Breast epithelium (tissue), 4 donors: Measurements from ENCODE around the gene RBBP8NL. TPM values are rescaled to one million over a fixed set of nuclear protein-coding genes. Genes with fewer than 3 reads are reported as not detected.

Experiments used
- DNase-seq, 2 donors: peaks; one replicate each; pipeline ENCODE4 v3.0.0-alpha.2; 2019; ENCODE audit warnings: low spot score in 2 of 2
- H3K27ac ChIP-seq, 2 donors: fragments of 200-600 bp; sonication (generic) in 1 of 2; one replicate each; pipeline ENCODE4 v1.5.1; 2016 to 2019; ENCODE audit warnings: mild to moderate bottlenecking in 1 of 2
- H3K27me3 ChIP-seq, 2 donors: fragments of 200-600 bp; sonication (generic) in 1 of 2; one replicate each; pipeline versions ENCODE4 v1.5.1 to v1.6.0; 2017 to 2019; ENCODE audit warnings: control low read depth in 1 of 2, mild to moderate bottlenecking in 1 of 2
- H3K36me3 ChIP-seq: fragments of 200-600 bp; one replicate; pipeline ENCODE4 v1.5.1; 2019
- H3K4me1 ChIP-seq, 2 donors: fragments of 200-600 bp; sonication (generic); one replicate each; pipeline ENCODE4 v1.5.1; 2016 to 2019; ENCODE audit warnings: control low read depth in 1 of 2
- H3K4me3 ChIP-seq, 3 donors: fragments of 200-600 bp; sonication (generic); 1 replicate in 2 of 3; 2 replicates in 1 of 3; pipeline ENCODE4 v1.5.1; 2016 to 2019; ENCODE audit warnings: mild to moderate bottlenecking in 3 of 3, moderate library complexity in 2 of 3
- H3K9me3 ChIP-seq, 2 donors: fragments of 200-600 bp; sonication (generic) in 1 of 2; one replicate each; pipeline ENCODE4 v1.5.1; 2016 to 2019; ENCODE audit warnings: control low read depth in 1 of 2
- POLR2A ChIP-seq: fragments of 450-650 bp; IDR thresholded peaks from one replicate; pipeline ENCODE4 v1.6.1; 2016; ENCODE audit warnings: antibody characterized with exemption, mild to moderate bottlenecking, moderate library complexity
- POLR2AphosphoS5 ChIP-seq, 3 donors: sonication (generic); formaldehyde crosslinking; IDR thresholded peaks; one replicate each; pipeline ENCODE4 v1.6.1; 2017; ENCODE audit warnings: antibody characterized with exemption in 3 of 3
- intact Hi-C: fragments of 100-400 bp; cut with DNase I; formaldehyde crosslinking; loops from one replicate; pipeline ENCODE4 v1.15.1; 2023; ENCODE audit warnings: low total_unique reads
- total RNA-seq, 3 donors: library from RNA; depleted of rRNA; stranded (reverse); fragments of >200 nt; gene quantifications; one replicate each; pipeline ENCODE4 v1.1.0, GENCODE V29; 2016
- TF ChIP-seq, protein P1 (sequence below), 3 donors: fragments of 450-650 bp; IDR thresholded peaks; one replicate each; pipeline ENCODE4 v1.5.1; 2016 to 2017; ENCODE audit warnings: antibody characterized with exemption in 3 of 3, mild to moderate bottlenecking in 3 of 3, moderate library complexity in 3 of 3

Gene RBBP8NL
- total RNA-seq, 3 donors from 2014 or later = 2.0 to 4.0 TPM; not detected in 1

- TF ChIP-seq, protein P1, sequence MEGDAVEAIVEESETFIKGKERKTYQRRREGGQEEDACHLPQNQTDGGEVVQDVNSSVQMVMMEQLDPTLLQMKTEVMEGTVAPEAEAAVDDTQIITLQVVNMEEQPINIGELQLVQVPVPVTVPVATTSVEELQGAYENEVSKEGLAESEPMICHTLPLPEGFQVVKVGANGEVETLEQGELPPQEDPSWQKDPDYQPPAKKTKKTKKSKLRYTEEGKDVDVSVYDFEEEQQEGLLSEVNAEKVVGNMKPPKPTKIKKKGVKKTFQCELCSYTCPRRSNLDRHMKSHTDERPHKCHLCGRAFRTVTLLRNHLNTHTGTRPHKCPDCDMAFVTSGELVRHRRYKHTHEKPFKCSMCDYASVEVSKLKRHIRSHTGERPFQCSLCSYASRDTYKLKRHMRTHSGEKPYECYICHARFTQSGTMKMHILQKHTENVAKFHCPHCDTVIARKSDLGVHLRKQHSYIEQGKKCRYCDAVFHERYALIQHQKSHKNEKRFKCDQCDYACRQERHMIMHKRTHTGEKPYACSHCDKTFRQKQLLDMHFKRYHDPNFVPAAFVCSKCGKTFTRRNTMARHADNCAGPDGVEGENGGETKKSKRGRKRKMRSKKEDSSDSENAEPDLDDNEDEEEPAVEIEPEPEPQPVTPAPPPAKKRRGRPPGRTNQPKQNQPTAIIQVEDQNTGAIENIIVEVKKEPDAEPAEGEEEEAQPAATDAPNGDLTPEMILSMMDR (IDR thresholded peaks at IDR 0.05) = no peak
- peak overlapping the region; percentile 68 to 79 for H3K27ac ChIP-seq
- no peak for DNase-seq
- no peak overlapping the region for H3K4me3 ChIP-seq
- H3K9me3 ChIP-seq = no peaks in the 10 kb centered on the region
- intact Hi-C loops = loop anchor here (5.0 kb wide), 1 partner anchor 1266 kb away; no protein-coding TSS in a partner anchor
- H3K4me1 ChIP-seq = peaks cover 3 to 7% of the 10 kb centered on the region in 2 donors
- H3K27me3 ChIP-seq = no peaks in the 10 kb centered on the region
- no peaks in the 10 kb centered on the region for H3K36me3 ChIP-seq
These were observed 46.0 kb downstream of the RBBP8NL start for GRCh38 chr20:62381202-62381797.

- intact Hi-C loops = loop anchor here (5.0 kb wide), 1 partner anchor 66 kb away; no protein-coding TSS in a partner anchor
- no peaks in the 10 kb centered on the region for H3K36me3 ChIP-seq
- H3K4me3 ChIP-seq = peak overlapping the region in 1 of 3 donors; percentile 33
- peaks cover 0 to 11% of the 10 kb centered on the region in 2 donors for H3K4me1 ChIP-seq
- TF ChIP-seq, protein P1 (IDR thresholded peaks at IDR 0.05) = no peak
- TF ChIP-seq POLR2AphosphoS5 (IDR thresholded peaks at IDR 0.05) (no peak), POLR2A (no peak)
- peak in 1 of 2 donors; percentile 72 for DNase-seq
- H3K9me3 ChIP-seq = no peaks in the 10 kb centered on the region
- H3K27ac ChIP-seq = peak overlapping the region; percentile 65 to 84
- no peaks in the 10 kb centered on the region for H3K27me3 ChIP-seq
These were observed 49.1 kb downstream of the RBBP8NL start for GRCh38 chr20:62378215-62378614.

GRCh38 chr20:62377615-62378178, 49.6 kb downstream of the RBBP8NL start:
- Histone ChIP-seq H3K9me3 (no peaks in the 10 kb centered on the region), H3K36me3 (no peaks in the 10 kb centered on the region), H3K4me3 (peak overlapping the region in 2 of 3 donors; percentile 3 to 33), H3K4me1 (peaks cover 0 to 11% of the 10 kb centered on the region in 2 donors), H3K27me3 (no peaks in the 10 kb centered on the region), H3K27ac (peak overlapping the region; percentile 65 to 84)
- intact Hi-C loops = loop anchor here (5.0 kb wide), 1 partner anchor 65 kb away; no protein-coding TSS in a partner anchor
- no peak for DNase-seq
- no peak for TF ChIP-seq POLR2A
- TF ChIP-seq, protein P1 (IDR thresholded peaks at IDR 0.05) = no peak
- no peak for TF ChIP-seq POLR2AphosphoS5 (IDR thresholded peaks at IDR 0.05)

DNA sequence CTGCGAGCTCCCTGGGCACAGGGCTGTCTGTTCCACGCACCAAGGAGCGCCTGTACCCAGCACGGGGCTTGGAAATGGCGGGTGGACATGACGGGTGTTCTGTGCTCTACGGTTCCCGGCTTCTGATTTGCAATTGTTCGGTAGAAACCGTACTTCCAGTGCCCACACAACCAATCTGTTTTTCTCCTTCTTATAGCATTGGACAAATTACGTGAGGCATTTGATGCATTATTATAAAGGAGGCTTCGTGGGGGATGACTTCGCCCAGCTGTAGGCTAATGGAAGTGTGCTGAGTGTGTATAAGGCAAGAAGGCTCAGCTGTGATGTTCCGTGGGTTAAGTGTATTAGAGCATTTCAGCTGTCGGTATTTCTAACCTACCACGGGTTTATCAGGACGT, 50.3 kb downstream of the RBBP8NL start:
- Histone ChIP-seq H3K27ac (peak overlapping the region; percentile 65 to 84), H3K4me3 (no peak overlapping the region), H3K4me1 (peaks cover 0 to 11% of the 10 kb centered on the region in 2 donors), H3K27me3 (no peaks in the 10 kb centered on the region), H3K9me3 (no peaks in the 10 kb centered on the region), H3K36me3 (no peaks in the 10 kb centered on the region)
- DNase-seq = no peak
- intact Hi-C loops = loop anchor here (5.0 kb wide), 1 partner anchor 65 kb away; no protein-coding TSS in a partner anchor
- no peak for TF ChIP-seq POLR2AphosphoS5 (IDR thresholded peaks at IDR 0.05)
- no peak for TF ChIP-seq POLR2A
- TF ChIP-seq, protein P1 (IDR thresholded peaks at IDR 0.05) = no peak
